Suppressor macrophage (primary cell): ENCODE data around the gene NRXN2.
"Not testable (repeated sequence)": the region's sequence is repeated elsewhere in the genome, so short reads cannot be mapped to it uniquely, and the experiment has no call there.

ENCODE experiments used
- DNase-seq, 4 experiments: peaks; one replicate each; pipeline ENCODE4 v3.0.0-alpha.2; 2020 to 2022

NRXN2 gene

GRCh38 chr11:64561984-64562722, 160.8 kb downstream of the NRXN2 start:
- no peak for DNase-seq

GRCh38 chr11:64561429-64561828, 161.6 kb downstream of the NRXN2 start:
- DNase-seq = not testable (repeated sequence)

- DNase-seq = no peak
Measured at GRCh38 chr11:64560941-64561340, 162.1 kb downstream of the NRXN2 start.

GRCh38 chr11:64560139-64560771, 162.7 kb downstream of the NRXN2 start:
- no peak for DNase-seq

GRCh38 chr11:64559351-64560138, 163.5 kb downstream of the NRXN2 start:
- DNase-seq = no peak

GRCh38 chr11:64558869-64559268, 164.1 kb downstream of the NRXN2 start:
- no peak for DNase-seq

- DNase-seq = no peak
Measured at GRCh38 chr11:64558065-64558745, 164.8 kb downstream of the NRXN2 start.

GRCh38 chr11:64556721-64557250, 166.2 kb downstream of the NRXN2 start:
- no peak for DNase-seq
